ENCODE results near the gene CLECL1. TPM values are rescaled to one million over a fixed set of nuclear protein-coding genes. Genes with fewer than 3 reads are reported as not detected.

The CLECL1 gene
- total RNA-seq, 4 donors from 2014 or later = not detected

DNA sequence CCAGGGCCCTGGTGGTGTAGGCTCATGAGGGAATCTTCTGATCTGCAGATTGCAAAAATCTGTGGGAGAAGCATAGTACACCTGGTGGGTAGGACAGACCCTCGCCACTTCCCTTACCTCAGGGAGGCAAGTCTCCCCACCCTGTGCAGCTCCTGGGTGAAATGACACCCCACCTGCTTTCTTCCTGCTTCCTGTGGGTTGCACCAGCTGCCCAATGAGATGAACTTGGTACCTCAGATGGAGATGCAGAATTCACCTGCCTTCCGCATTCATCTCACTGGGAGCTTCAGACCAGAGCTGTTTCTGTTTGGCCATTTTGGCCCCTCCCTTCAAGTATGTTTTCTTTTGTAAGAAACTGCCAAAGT is 58.7 kb downstream of the CLECL1 start:
- intact Hi-C loops (cut with DNase I) = no loop called here
- no peaks in the 10 kb centered on the region for H3K36me3 ChIP-seq
- H3K27ac ChIP-seq = no peak overlapping the region
- H3K4me3 ChIP-seq (replicated peaks in 1 of 3) = no peak overlapping the region
- DNase-seq = no peak
- 88 to 92% methylated on average over 1 to 2 of the region's 2 CpGs for WGBS, 2 donors
- no peaks in the 10 kb centered on the region for H3K27me3 ChIP-seq
- no peaks in the 10 kb centered on the region for H3K9me3 ChIP-seq
- TF ChIP-seq, protein P1, sequence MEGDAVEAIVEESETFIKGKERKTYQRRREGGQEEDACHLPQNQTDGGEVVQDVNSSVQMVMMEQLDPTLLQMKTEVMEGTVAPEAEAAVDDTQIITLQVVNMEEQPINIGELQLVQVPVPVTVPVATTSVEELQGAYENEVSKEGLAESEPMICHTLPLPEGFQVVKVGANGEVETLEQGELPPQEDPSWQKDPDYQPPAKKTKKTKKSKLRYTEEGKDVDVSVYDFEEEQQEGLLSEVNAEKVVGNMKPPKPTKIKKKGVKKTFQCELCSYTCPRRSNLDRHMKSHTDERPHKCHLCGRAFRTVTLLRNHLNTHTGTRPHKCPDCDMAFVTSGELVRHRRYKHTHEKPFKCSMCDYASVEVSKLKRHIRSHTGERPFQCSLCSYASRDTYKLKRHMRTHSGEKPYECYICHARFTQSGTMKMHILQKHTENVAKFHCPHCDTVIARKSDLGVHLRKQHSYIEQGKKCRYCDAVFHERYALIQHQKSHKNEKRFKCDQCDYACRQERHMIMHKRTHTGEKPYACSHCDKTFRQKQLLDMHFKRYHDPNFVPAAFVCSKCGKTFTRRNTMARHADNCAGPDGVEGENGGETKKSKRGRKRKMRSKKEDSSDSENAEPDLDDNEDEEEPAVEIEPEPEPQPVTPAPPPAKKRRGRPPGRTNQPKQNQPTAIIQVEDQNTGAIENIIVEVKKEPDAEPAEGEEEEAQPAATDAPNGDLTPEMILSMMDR (IDR thresholded peaks at IDR 0.05) = no peak
- no peak for TF ChIP-seq POLR2A (IDR thresholded peaks at IDR 0.05)
- H3K4me1 ChIP-seq = peaks cover 8 to 14% of the 10 kb centered on the region in 2 donors

- no peaks in the 10 kb centered on the region for H3K9me3 ChIP-seq
- intact Hi-C loops (cut with DNase I) = no loop called here
- no peak for TF ChIP-seq POLR2A (IDR thresholded peaks at IDR 0.05)
- TF ChIP-seq, protein P1 (IDR thresholded peaks at IDR 0.05) = no peak
- H3K27me3 ChIP-seq = no peaks in the 10 kb centered on the region
- peak; percentile 85 to 90 for DNase-seq
- 29 to 43% methylated on average over 5 to 6 of the region's 6 CpGs for WGBS, 2 donors
- peaks cover 8 to 14% of the 10 kb centered on the region in 2 donors for H3K4me1 ChIP-seq
- no peak overlapping the region for H3K4me3 ChIP-seq (replicated peaks in 1 of 3)
- H3K27ac ChIP-seq = peak overlapping the region in 2 of 3 donors; percentile 21 to 43
- no peaks in the 10 kb centered on the region for H3K36me3 ChIP-seq
These were observed 59.3 kb downstream of the CLECL1 start for GRCh38 chr12:9673404-9674225.

Other genes starting within 250 kb of the CLECL1 start
- 1 to 10 TPM in 1 of 4 donors, under 1 TPM in 3; 0.22 to 1.0 (median 0.60) TPM for gene KLRB1, start 125.2 kb downstream of the CLECL1 start, total RNA-seq
- gene CLEC2D, start 63.4 kb downstream of the CLECL1 start, total RNA-seq = 10 to 100 TPM in 2 of 4 donors, 1 to 10 TPM in 2; 4.9 to 11.3 (median 9.8) TPM
- 10 to 100 TPM in 1 of 4 donors, 1 to 10 TPM in 3; 5.0 to 18.2 (median 6.2) TPM for gene CD69, start 27.8 kb upstream of the CLECL1 start, total RNA-seq
- 1 to 10 TPM in 1 of 4 donors, under 1 TPM in 1, not detected in 2; 0.78 to 1.0 TPM for gene KLRF1, start 94.4 kb upstream of the CLECL1 start, total RNA-seq
- gene CLEC2B, start 136.3 kb upstream of the CLECL1 start, total RNA-seq = 10 to 100 TPM in 3 of 4 donors, 1 to 10 TPM in 1; 7.3 to 25.2 (median 16.7) TPM
- gene KLRF2, start 148.4 kb upstream of the CLECL1 start, total RNA-seq = not detected
- not detected for gene CLEC2A, start 199.3 kb upstream of the CLECL1 start, total RNA-seq
- under 1 TPM in 1 of 4 donors, not detected in 3; 0.22 TPM for gene CLEC12A, start 238.3 kb upstream of the CLECL1 start, total RNA-seq